Liver (tissue), 9 donors: ENCODE results near the gene UBE2R2. TPM values are rescaled to one million over a fixed set of nuclear protein-coding genes. Genes with fewer than 3 reads are reported as not detected.

Source experiments
- DNase-seq: peaks from one replicate; pipeline ENCODE4 v3.0.0-alpha.2; 2017; ENCODE audit warnings: low spot score
- H3K27ac ChIP-seq, 2 donors: one replicate each; pipeline ENCODE4 v1.7.0; 2013; ENCODE audit warnings: inconsistent platforms in 2 of 2, low read length in 2 of 2, control low read depth in 1 of 2, low read depth in 1 of 2, mild to moderate bottlenecking in 1 of 2
- H3K27me3 ChIP-seq, 4 donors: one replicate each; pipeline versions ENCODE4 v1.6.1 to v1.7.0; 2013; ENCODE audit warnings: low read length in 3 of 4, inconsistent platforms in 1 of 4, mild to moderate bottlenecking in 1 of 4, moderate library complexity in 1 of 4; ENCODE audit not compliant: control insufficient read depth in 4 of 4, insufficient read depth in 4 of 4
- H3K36me3 ChIP-seq, 4 donors: one replicate each; pipeline versions ENCODE4 v1.6.1 to v1.7.0; 2013; ENCODE audit warnings: low read length in 3 of 4, mild to moderate bottlenecking in 3 of 4, low read depth in 1 of 4, moderate library complexity in 1 of 4; ENCODE audit not compliant: control insufficient read depth in 4 of 4, insufficient read depth in 3 of 4
- H3K4me1 ChIP-seq, 4 donors: one replicate each; pipeline versions ENCODE4 v1.6.1 to v1.7.0; 2013; ENCODE audit warnings: low read length in 3 of 4, mild to moderate bottlenecking in 3 of 4, moderate library complexity in 1 of 4; ENCODE audit not compliant: control insufficient read depth in 4 of 4, insufficient read depth in 4 of 4
- H3K4me3 ChIP-seq, 3 donors: one replicate each; pipeline versions ENCODE4 v1.6.1 to v1.7.0; 2013; ENCODE audit warnings: low read length in 3 of 3, control low read depth in 1 of 3, low read depth in 1 of 3, mild to moderate bottlenecking in 1 of 3
- H3K9ac ChIP-seq, 2 donors: one replicate each; pipeline ENCODE4 v1.7.0; 2013; ENCODE audit warnings: low read length in 2 of 2, mild to moderate bottlenecking in 2 of 2, moderate library complexity in 2 of 2, control low read depth in 1 of 2, low read depth in 1 of 2
- H3K9me3 ChIP-seq, 4 donors: one replicate each; pipeline versions ENCODE4 v1.6.1 to v1.7.0; 2013; ENCODE audit warnings: low read length in 3 of 4; ENCODE audit not compliant: control insufficient read depth in 4 of 4
- ATF3 ChIP-seq: IDR thresholded peaks from 2 replicates; pipeline ENCODE4 v1.6.1; 2016; ENCODE audit warnings: antibody characterized with exemption
- CTCF ChIP-seq: fragments of 150-350 bp; IDR thresholded peaks from 2 replicates; pipeline ENCODE4 v1.5.1; 2017; ENCODE audit warnings: improper control_type of control experiment, low read depth, low read length; ENCODE audit not compliant: missing input control
- EGR1 ChIP-seq, 2 donors: IDR thresholded peaks; 2 replicates each; pipeline ENCODE4 v1.6.1; 2016 to 2018; ENCODE audit warnings: antibody characterized with exemption in 2 of 2, low read depth in 2 of 2
- FOXA1 ChIP-seq: IDR thresholded peaks from 2 replicates; pipeline ENCODE4 v1.6.1; 2016; ENCODE audit warnings: antibody characterized with exemption
- FOXA2 ChIP-seq: IDR thresholded peaks from 2 replicates; pipeline ENCODE4 v1.6.1; 2016; ENCODE audit warnings: antibody characterized with exemption
- GABPA ChIP-seq, 2 donors: IDR thresholded peaks in 1 of 2; conservative IDR thresholded peaks in 1 of 2; 2 replicates each; pipeline ENCODE4 v1.6.1; 2016; ENCODE audit warnings: antibody characterized with exemption in 2 of 2, mild to moderate bottlenecking in 1 of 2, moderate library complexity in 1 of 2
- HNF4A ChIP-seq, 2 donors: conservative IDR thresholded peaks; 2 replicates each; pipeline ENCODE4 v1.6.1; 2016; ENCODE audit warnings: antibody characterized with exemption in 2 of 2, mild to moderate bottlenecking in 2 of 2
- HNF4G ChIP-seq: IDR thresholded peaks from 2 replicates; pipeline ENCODE4 v1.6.1; 2016; ENCODE audit warnings: antibody characterized with exemption
- JUND ChIP-seq, 2 donors: IDR thresholded peaks; 2 replicates each; pipeline ENCODE4 v1.6.1; 2016; ENCODE audit warnings: antibody characterized with exemption in 2 of 2
- MAX ChIP-seq: IDR thresholded peaks from 2 replicates; pipeline ENCODE4 v1.6.1; 2016; ENCODE audit warnings: antibody characterized with exemption
- NR2F2 ChIP-seq: IDR thresholded peaks from 2 replicates; pipeline ENCODE4 v1.6.1; 2016; ENCODE audit warnings: antibody characterized with exemption
- RAD21 ChIP-seq, 2 donors: IDR thresholded peaks; 2 replicates each; pipeline ENCODE4 v1.6.1; 2016; ENCODE audit warnings: antibody characterized with exemption in 2 of 2, mild to moderate bottlenecking in 2 of 2
- REST ChIP-seq: IDR thresholded peaks from 2 replicates; pipeline ENCODE4 v1.6.1; 2016; ENCODE audit warnings: antibody characterized with exemption, mild to moderate bottlenecking
- RXRA ChIP-seq, 2 donors: IDR thresholded peaks; 2 replicates each; pipeline ENCODE4 v1.6.1; 2017 to 2018; ENCODE audit warnings: antibody characterized with exemption in 2 of 2, mild to moderate bottlenecking in 1 of 2
- SP1 ChIP-seq: IDR thresholded peaks from 2 replicates; pipeline ENCODE4 v1.6.1; 2018; ENCODE audit warnings: antibody characterized with exemption, mild to moderate bottlenecking
- TAF1 ChIP-seq: conservative IDR thresholded peaks from 2 replicates; pipeline ENCODE4 v1.6.1; 2016; ENCODE audit warnings: antibody characterized with exemption, mild to moderate bottlenecking
- YY1 ChIP-seq: IDR thresholded peaks from 2 replicates; pipeline ENCODE4 v1.6.1; 2016; ENCODE audit warnings: antibody characterized with exemption, mild to moderate bottlenecking
- ZBTB33 ChIP-seq: IDR thresholded peaks from 2 replicates; pipeline ENCODE4 v1.6.1; 2016; ENCODE audit warnings: antibody characterized with exemption
- WGBS: extraction: QIAGEN DNeasy Blood & Tissue Kit; methylation state at CpG from one replicate; pipeline ENCODE4 v1.1.7; 2013; 5-methylcytosine and 5-hydroxymethylcytosine counted together
- polyA plus RNA-seq, 2 donors: library from polyadenylated mRNA; stranded (reverse) in 1 of 2; unstranded in 1 of 2; fragments of 200-250 nt in 1 of 2; fragments of >200 nt in 1 of 2; fragmentation: Nextera tagmentation in 1 of 2; extraction: Ambion mirVana in 1 of 2; gene quantifications; one replicate each; pipeline versions ENCODE4 v1.2.1 to v1.2.3, GENCODE V29; 2013 to 2015
- total RNA-seq, 2 donors: library from RNA; depleted of rRNA; stranded (reverse); fragments of >200 nt; gene quantifications; one replicate each; pipeline ENCODE4 v1.2.3, GENCODE V29; 2014
- donor health status: healthy.
- donor health status: healthy.
- donor health status: healthy.
- donor health status: healthy.
- donor health status: healthy.

UBE2R2 gene
- total and polyA plus RNA-seq, 4 donors = 10.8 to 15.0 (median 14.2) TPM

- no peak overlapping the region for H3K4me3 ChIP-seq
- H3K27ac ChIP-seq = no peak overlapping the region
- H3K9ac ChIP-seq = no peak overlapping the region
- DNase-seq = no peak
- peaks cover 0 to 10% (median 5%) of the 10 kb centered on the region in 4 donors for H3K36me3 ChIP-seq
- no peaks in the 10 kb centered on the region for H3K4me1 ChIP-seq
- no peak for TF ChIP-seq FOXA2
- no peak for TF ChIP-seq SP1
- no peak for TF ChIP-seq HNF4G
- TF ChIP-seq NR2F2 = no peak
- no peak for TF ChIP-seq YY1
- TF ChIP-seq FOXA1 = no peak
- TF ChIP-seq REST = no peak
- TF ChIP-seq GABPA (IDR thresholded peaks at IDR 0.05 in 1 of 2, conservative IDR thresholded peaks at IDR 0.05 in 1 of 2) = no peak
- TF ChIP-seq RXRA (IDR thresholded peaks at IDR 0.05) = no peak
- no peak for TF ChIP-seq MAX
- no peak for TF ChIP-seq CTCF
- TF ChIP-seq JUND (IDR thresholded peaks at IDR 0.05) = no peak
- no peak for TF ChIP-seq ZBTB33
- no peak for TF ChIP-seq EGR1 (IDR thresholded peaks at IDR 0.05; ENCODE audit: low read depth in 2 of 2)
- TF ChIP-seq ATF3 = no peak
- TF ChIP-seq RAD21 (IDR thresholded peaks at IDR 0.05) = no peak
- no peak for TF ChIP-seq TAF1
- no peak for TF ChIP-seq HNF4A (conservative IDR thresholded peaks at IDR 0.05)
- no peaks in the 10 kb centered on the region for H3K27me3 ChIP-seq
- no peaks in the 10 kb centered on the region for H3K9me3 ChIP-seq
- 92% methylated on average over 2 of the region's 2 CpGs for WGBS
Observed at GRCh38 chr9:33906769-33907168, 89.8 kb downstream of the UBE2R2 start.
